HG02678 (cell line): ENCODE measurements around the gene USH1C.
A peak's percentile ranks its signal among the peaks of the same experiment; 100 is the strongest.

ENCODE experiments used
- ATAC-seq: cut with Tn5 transposase; IDR thresholded peaks from one replicate; pipeline ENCODE4 v1.9.1; 2021; ENCODE audit warnings: mild to moderate bottlenecking, moderate library complexity; ENCODE audit not compliant: unreplicated experiment

USH1C gene

GRCh38 chr11:17528906-17529843, 15.0 kb downstream of the USH1C start:
- no peak for ATAC-seq

GRCh38 chr11:17528181-17528691, 16.0 kb downstream of the USH1C start:
- peak; percentile 66 for ATAC-seq

DNA sequence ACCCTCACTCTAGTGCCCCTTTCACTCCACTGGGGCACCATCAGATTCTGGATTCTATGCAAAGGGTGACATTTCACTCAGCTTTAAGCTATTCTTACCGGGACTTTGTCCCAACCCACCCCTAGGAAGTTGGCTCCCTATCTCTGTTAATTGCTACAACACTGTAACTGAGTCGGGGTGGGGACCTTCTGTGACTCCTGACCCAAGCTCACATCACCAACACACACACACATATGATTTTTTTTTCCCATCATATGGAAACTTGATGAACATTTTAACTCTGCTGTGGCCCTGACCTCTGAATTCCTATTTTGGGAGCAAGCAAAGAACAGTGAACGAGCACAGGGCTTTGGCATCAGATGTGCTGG, 16.6 kb downstream of the USH1C start:
- ATAC-seq, result no peak

GRCh38 chr11:17526931-17527627, 17.1 kb downstream of the USH1C start:
- ATAC-seq, result no peak

DNA sequence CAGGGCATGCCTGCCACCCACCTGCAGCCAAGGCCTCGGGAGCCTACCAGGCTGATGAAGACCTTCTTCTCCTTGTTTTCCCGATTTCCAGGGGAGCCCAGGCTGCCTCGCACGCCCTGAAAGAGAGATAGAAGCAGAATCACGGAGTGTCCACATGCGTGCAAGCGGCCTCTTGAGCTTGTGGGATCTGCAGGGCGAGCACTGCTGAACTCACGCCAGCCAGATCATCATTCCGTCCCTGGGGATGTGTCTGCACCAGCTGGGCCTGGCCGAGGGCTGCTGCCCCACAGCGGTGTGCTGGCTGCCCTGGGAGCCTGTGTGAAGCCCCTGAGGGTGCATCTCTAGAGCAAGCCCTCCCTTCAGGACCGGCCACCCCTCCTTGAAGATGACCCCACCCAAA, 17.9 kb downstream of the USH1C start:
- ATAC-seq, result no peak

DNA sequence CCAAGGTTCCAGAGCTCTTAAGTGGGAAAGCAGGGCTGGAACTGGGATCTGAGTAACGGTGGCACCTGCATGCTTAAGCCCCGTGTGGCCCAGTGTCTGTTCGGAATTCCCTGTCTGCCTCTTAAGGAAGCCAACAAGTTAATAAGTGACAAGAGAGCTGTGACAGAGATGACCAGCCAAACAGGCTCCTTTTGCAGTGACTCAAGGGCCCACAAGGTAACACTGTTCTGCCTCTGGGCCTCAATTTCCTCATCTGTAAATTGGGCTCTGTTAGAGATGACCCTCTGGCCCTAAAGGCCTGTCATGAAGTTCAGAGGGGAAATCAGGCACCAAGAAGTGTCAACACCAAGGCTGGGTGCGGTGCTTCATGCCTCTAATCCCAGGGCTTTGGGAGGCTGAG, 18.6 kb downstream of the USH1C start:
- no peak for ATAC-seq

GRCh38 chr11:17524221-17524620, 20.0 kb downstream of the USH1C start:
- no peak for ATAC-seq

- ATAC-seq, result no peak
Measured at GRCh38 chr11:17522655-17523054, 21.6 kb downstream of the USH1C start.

- ATAC-seq, result no peak
Measured at GRCh38 chr11:17521106-17521900, 22.9 kb downstream of the USH1C start.

- ATAC-seq, result no peak
Measured at GRCh38 chr11:17519061-17519885, 24.9 kb downstream of the USH1C start.

DNA sequence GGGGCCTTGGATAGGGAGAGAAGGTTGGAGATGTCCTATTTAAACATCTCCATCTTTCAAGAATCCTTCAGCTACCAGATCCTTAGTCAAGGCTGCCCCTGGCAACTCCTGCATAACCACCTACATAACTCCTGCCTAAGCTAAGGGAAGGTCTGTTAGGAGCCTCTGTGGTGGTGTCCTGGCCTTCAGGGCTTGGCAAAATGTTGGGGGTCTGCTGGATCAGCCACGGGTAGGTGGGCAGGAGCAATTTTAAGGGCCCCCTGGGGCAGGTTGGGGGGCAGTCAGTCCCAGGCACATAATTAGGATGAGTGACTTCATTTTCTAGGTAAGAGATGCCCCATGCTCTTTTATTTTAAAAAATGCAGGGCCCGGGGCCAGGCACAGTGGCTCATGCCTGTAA, 25.9 kb downstream of the USH1C start:
- ATAC-seq, result no peak

DNA sequence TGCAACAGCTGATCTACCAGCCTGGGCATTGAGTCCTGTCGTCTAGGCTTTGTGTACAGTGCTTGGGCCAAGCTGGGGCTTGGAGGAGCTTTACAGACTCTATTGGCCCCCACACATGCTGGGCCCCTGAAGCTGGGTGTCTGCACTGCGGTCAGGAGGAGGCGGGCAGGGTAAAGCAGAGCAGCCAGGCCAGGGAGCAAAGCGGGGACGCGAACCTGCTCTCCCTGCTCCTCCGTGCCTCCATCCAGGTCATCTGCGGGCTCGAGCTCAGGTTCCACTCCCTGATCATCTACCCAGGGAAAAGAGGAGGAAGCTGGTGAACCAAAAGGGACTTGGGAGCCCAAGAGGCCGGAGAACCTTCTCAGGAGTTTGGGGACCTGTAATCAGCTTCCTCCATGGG, 27.0 kb downstream of the USH1C start:
- no peak for ATAC-seq

DNA sequence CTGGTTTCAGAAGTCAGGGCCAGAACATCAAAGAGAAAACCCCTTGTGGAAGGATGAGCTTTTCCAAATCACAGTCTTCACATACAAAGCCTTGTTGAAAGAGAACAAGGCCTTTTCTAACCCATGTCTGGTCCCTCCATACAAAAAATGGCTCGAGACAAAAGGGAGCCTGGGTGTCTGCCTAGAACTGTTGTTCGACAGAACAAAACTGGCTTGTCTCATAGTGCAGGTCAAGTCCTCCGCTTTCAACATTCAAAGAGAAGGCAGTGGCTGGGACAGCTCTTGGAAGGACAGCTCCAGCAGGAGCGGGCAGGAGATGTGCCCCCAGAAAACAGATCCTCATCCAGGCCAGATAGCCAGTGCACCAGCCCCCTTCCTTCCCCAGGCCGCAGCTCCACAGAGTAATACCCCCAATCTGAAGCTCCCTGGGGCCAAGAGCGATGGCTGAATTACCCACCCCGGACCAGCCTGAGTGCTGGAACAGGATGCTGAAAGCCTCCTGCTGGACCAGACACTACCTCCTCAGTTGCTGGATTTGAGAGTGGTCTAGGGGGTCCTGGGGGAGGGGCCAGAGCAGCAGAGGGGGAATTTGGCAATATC, 27.6 kb downstream of the USH1C start:
- no peak for ATAC-seq

DNA sequence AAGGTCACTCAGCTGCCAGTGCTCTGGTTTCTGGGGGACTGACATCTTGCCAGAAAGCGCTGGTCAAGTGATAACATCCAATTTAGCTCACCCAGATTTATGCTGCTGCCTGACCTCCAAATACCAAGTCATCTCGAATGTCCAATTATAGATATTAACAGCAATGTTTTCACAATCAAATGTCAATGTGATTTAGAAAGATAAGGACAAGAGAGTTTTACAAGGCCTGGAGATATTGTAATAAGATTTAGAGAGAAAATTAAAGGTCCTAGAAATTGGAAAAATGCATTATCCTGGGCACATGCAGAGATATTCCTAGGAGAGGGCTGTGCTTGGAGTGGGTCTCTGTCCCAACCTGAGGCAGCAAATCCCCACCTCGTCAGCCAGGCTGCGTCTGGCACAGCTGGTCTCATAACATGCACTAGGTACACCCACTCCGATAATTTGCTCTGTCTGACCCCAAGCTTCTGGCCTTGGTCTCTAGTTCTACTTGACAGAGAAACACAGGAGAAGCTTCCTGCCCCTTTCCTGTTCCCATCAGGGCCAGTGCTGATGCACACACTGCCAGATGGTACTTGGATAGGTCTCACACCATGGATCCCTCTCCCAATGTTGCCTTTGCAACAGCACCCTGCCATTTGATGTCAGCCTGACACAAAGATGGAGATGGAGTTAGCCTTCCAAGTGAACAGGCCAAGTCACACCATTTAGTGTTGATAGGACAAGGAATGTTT, 28.6 kb downstream of the USH1C start:
- no peak for ATAC-seq

GRCh38 chr11:17514476-17514875, 29.7 kb downstream of the USH1C start:
- ATAC-seq, result no peak

DNA sequence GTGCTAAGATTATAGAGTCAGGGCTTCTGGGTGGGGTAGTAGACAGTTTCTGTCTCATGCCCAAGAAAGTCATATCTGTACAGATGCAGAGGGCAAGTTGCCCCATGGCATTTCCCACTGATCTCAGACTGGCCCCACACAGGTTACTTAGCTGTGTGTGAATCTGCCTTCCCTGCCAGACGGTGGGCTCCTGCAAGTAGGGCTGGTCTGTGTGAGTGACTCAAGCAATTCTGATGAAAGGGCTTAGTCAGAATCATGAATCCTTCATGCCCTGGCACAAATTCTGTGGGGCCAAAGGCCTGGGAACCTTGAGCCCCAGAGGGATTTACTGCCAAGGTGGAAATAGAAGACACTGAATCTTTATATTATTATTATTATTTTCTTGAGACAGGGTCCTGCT, 30.4 kb downstream of the USH1C start:
- no peak for ATAC-seq

DNA sequence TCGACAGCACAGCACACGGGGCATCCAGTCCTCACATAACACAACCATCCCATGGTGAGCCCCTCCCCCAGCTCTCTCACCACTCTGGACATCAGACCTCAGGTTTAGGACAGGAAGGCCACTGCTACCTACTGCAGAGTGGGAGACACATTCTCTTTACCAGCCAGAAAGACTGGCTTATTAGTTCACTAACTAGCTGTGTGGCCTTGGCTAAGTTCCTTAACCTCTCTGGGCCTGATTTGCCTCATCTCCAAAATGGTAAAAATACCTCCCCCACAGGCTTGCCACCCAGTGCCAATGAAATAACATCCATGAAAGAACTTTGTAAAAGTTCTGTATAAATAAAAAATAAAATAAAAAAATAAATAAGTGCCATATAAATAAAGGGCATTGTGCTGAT, 32.1 kb downstream of the USH1C start:
- no peak for ATAC-seq

- ATAC-seq, result no peak
Measured at GRCh38 chr11:17511571-17511970, 32.6 kb downstream of the USH1C start.

DNA sequence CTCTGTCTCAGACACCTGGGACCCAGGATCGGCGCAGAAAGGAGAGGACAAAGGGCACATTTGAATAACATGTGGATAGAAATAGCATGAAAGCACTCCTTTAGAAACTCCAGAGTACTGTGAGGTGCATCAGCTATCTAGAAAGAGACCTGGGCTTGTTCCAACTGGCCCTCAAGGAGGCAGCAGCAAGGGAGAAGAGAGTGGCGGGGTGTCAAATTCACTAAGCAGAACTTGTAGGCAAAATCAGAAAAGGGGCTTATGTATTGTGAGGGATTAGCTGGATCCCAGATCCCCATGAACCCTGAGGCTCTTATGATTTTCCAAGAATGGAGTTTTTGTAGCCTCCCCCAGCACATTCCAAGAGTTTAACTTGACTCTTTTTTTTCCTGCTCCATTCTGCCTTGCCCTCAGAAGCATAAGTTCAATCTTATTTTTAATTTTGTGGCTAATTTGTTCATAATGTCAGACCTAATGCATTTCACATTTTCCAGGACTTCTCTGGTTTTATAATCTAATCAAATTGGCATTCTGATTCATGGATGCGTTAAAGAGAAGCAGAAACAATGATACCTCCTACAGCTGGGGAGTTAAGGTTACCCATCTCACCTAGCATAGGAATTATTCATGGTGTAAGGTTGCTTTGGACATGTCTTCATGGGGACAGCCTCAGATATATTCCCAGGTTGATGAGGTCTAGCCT, 33.6 kb downstream of the USH1C start:
- no peak for ATAC-seq
